Measurements from ENCODE around the gene PGD. TPM values are rescaled to one million over a fixed set of nuclear protein-coding genes. Genes with fewer than 3 reads are reported as not detected.

The PGD gene
- total and polyA plus RNA-seq, 2 donors (not counting 1 experiment from before 2014, with no cell fraction given), result 13.7 to 56.7 TPM

DNA sequence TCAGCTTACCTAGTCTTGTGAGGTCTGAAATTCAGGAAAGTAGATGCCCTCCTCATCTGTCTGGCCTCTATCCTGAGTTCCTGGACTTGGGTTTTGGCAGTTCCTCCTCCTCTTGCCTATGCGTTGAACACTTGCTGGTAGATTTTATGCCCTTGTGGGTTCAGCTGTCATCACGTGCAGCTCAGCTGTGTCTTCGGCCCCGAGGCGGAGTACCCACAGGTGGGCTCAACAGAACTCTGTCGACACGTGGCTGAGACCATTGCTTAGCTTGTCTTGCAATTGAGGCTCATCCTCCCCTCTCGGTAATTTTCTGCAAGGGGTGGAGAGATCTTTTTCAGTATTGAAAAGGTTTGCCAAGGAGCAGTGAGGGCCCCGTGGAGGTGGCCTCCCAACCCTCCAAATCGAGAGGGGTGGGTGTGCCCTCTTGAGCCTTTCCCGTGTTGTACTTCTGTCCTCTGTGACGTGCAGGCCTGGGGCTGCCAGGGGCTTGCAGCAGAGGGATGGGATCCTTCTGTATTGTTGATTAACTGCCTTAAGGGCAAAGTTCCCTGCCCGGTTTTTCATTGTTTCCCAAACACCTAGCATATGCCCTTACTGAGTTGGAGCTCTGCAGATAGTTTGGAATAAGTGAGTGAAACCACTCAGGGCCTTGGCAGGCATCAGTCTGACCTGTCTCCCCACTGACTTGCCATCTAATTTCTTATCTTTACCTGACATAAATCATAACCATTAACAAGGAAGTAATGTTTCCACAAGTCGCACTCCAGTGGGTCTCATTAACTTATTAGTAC, 34.2 kb downstream of the PGD start:
- H3K4me1 Mint-ChIP-seq, result peaks cover 27% of the 10 kb centered on the region
- no peaks in the 10 kb centered on the region for H3K27me3 Mint-ChIP-seq
- Histone ChIP-seq H4K20me1 (ENCODE audit: control insufficient read depth, insufficient read depth, low read length, poor library complexity, severe bottlenecking) (no peaks in the 10 kb centered on the region), H3K4me3 (ENCODE audit: control extremely low read depth in 1 of 5, extremely low read depth in 1 of 5, insufficient read depth in 1 of 5, low read depth in 2 of 5, low read length in 4 of 5) (no peak overlapping the region), H3K4me2 (replicated peaks; ENCODE audit: low read depth, low read length, poor library complexity, severe bottlenecking) (no peak overlapping the region), H3K27me3 (replicated peaks in 1 of 4; ENCODE audit: control extremely low read depth in 1 of 4, control insufficient read depth in 3 of 4, insufficient read depth in 4 of 4, low read length in 3 of 4) (no peaks in the 10 kb centered on the region), H3K36me3 (replicated peaks in 1 of 2; ENCODE audit: control extremely low read depth in 1 of 2, control insufficient read depth in 1 of 2, extremely low read depth in 1 of 2, insufficient read depth in 2 of 2, low read length in 1 of 2) (no peaks in the 10 kb centered on the region), H3K4me1 (ENCODE audit: control insufficient read depth in 2 of 2, insufficient read depth in 2 of 2, low read length in 2 of 2) (peaks cover 11 to 26% of the 10 kb centered on the region in 2 donors), H3K9ac (ENCODE audit: low read length) (no peak overlapping the region), H2AFZ (ENCODE audit: insufficient read depth, low read depth, low read length, poor library complexity, severe bottlenecking) (peak overlapping the region; percentile 22), H3K79me2 (ENCODE audit: control insufficient read depth, insufficient read depth, low read length) (peaks cover 10% of the 10 kb centered on the region), H3K27ac (ENCODE audit: low read length in 2 of 2) (no peak overlapping the region), H3K9me3 (ENCODE audit: control extremely low read depth in 1 of 3, control insufficient read depth in 2 of 3, insufficient read depth in 1 of 3, low read length in 2 of 3) (peaks cover 0 to 3% (median 0%) of the 10 kb centered on the region in 3 donors)
- no peak overlapping the region for H3K4me3 Mint-ChIP-seq
- H3K9me3 Mint-ChIP-seq (ENCODE audit: insufficient read depth), result no peaks in the 10 kb centered on the region
- WGBS (ENCODE audit: insufficient coverage), result 61% methylated on average over 11 of the region's 14 CpGs
- intact Hi-C loops (cut with micrococcal nuclease), result no loop called here
- no peak for ATAC-seq (ENCODE audit: low read depth)
- peak overlapping the region; percentile 26 for H3K27ac Mint-ChIP-seq
- DNase-seq, result no peak
- CTCF ChIA-PET, result interaction anchor here (0.6 to 1.7 kb wide), 4 partner anchors 23 to 75 kb away, joined by 3 to 4 read pairs (median 3); no protein-coding TSS in a partner anchor
- POLR2A ChIA-PET, result no interaction called here
- TF ChIP-seq, protein P1, sequence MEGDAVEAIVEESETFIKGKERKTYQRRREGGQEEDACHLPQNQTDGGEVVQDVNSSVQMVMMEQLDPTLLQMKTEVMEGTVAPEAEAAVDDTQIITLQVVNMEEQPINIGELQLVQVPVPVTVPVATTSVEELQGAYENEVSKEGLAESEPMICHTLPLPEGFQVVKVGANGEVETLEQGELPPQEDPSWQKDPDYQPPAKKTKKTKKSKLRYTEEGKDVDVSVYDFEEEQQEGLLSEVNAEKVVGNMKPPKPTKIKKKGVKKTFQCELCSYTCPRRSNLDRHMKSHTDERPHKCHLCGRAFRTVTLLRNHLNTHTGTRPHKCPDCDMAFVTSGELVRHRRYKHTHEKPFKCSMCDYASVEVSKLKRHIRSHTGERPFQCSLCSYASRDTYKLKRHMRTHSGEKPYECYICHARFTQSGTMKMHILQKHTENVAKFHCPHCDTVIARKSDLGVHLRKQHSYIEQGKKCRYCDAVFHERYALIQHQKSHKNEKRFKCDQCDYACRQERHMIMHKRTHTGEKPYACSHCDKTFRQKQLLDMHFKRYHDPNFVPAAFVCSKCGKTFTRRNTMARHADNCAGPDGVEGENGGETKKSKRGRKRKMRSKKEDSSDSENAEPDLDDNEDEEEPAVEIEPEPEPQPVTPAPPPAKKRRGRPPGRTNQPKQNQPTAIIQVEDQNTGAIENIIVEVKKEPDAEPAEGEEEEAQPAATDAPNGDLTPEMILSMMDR (IDR thresholded peaks at IDR 0.05), result no peak
- no peak for TF ChIP-seq EZH2 (IDR thresholded peaks at IDR 0.05; ENCODE audit: borderline replicate concordance, insufficient read depth, low read depth, low read length, poor library complexity, severe bottlenecking)

DNA sequence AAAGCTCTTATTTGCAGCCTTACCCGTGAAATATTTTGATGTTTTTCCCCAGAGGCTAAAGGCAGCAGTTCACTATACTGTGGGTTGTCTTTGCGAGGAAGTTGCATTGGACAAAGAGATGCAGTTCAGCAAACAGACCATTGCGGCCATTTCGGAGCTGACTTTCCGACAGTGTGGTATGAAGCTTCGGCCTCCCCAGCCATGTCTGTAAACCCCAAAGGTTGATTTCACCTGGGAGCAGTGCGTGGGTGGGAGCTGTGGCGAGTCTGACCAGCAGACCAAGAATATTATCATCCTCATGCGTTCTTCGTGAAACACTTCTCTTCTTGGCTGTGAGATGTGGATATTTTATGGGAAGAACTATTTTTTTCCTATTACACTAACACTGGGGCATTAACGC, 34.9 kb downstream of the PGD start:
- Histone ChIP-seq H2AFZ (ENCODE audit: insufficient read depth, low read depth, low read length, poor library complexity, severe bottlenecking) (peak overlapping the region; percentile 22), H3K4me2 (replicated peaks; ENCODE audit: low read depth, low read length, poor library complexity, severe bottlenecking) (no peak overlapping the region), H3K9me3 (ENCODE audit: control extremely low read depth in 1 of 3, control insufficient read depth in 2 of 3, insufficient read depth in 1 of 3, low read length in 2 of 3) (peaks cover 0 to 3% (median 0%) of the 10 kb centered on the region in 3 donors), H3K9ac (ENCODE audit: low read length) (no peak overlapping the region), H3K27me3 (replicated peaks in 1 of 4; ENCODE audit: control extremely low read depth in 1 of 4, control insufficient read depth in 3 of 4, insufficient read depth in 4 of 4, low read length in 3 of 4) (no peaks in the 10 kb centered on the region), H3K4me3 (ENCODE audit: control extremely low read depth in 1 of 5, extremely low read depth in 1 of 5, insufficient read depth in 1 of 5, low read depth in 2 of 5, low read length in 4 of 5) (no peak overlapping the region), H3K36me3 (replicated peaks in 1 of 2; ENCODE audit: control extremely low read depth in 1 of 2, control insufficient read depth in 1 of 2, extremely low read depth in 1 of 2, insufficient read depth in 2 of 2, low read length in 1 of 2) (no peaks in the 10 kb centered on the region), H3K79me2 (ENCODE audit: control insufficient read depth, insufficient read depth, low read length) (peaks cover 10% of the 10 kb centered on the region), H4K20me1 (ENCODE audit: control insufficient read depth, insufficient read depth, low read length, poor library complexity, severe bottlenecking) (no peaks in the 10 kb centered on the region), H3K4me1 (ENCODE audit: control insufficient read depth in 2 of 2, insufficient read depth in 2 of 2, low read length in 2 of 2) (peaks cover 11 to 24% of the 10 kb centered on the region in 2 donors), H3K27ac (ENCODE audit: low read length in 2 of 2) (no peak overlapping the region)
- Mint-ChIP-seq H3K4me3 (no peak overlapping the region), H3K27ac (peak overlapping the region; percentile 26), H3K27me3 (no peaks in the 10 kb centered on the region), H3K4me1 (peaks cover 25% of the 10 kb centered on the region), H3K9me3 (ENCODE audit: insufficient read depth) (no peaks in the 10 kb centered on the region)
- intact Hi-C loops (cut with micrococcal nuclease), result no loop called here
- CTCF ChIA-PET, result interaction anchor here (0.9 to 1.7 kb wide), 3 partner anchors 61 to 74 kb away, joined by 3 to 4 read pairs (median 3); no protein-coding TSS in a partner anchor
- no peak for DNase-seq
- TF ChIP-seq, protein P1 (IDR thresholded peaks at IDR 0.05), result no peak
- TF ChIP-seq EZH2 (IDR thresholded peaks at IDR 0.05; ENCODE audit: borderline replicate concordance, insufficient read depth, low read depth, low read length, poor library complexity, severe bottlenecking), result no peak
- WGBS (ENCODE audit: insufficient coverage), result 66% methylated on average over 6 of the region's 11 CpGs
- no peak for ATAC-seq (ENCODE audit: low read depth)
- POLR2A ChIA-PET, result no interaction called here

Data from B cell (primary cell).